ENCODE data around the gene SYK.

GRCh38 chr9:90909225-90909624 is 107.6 kb downstream of the SYK start:
- TF ChIP-seq CTCF (IDR thresholded peaks at IDR 0.05) (no peak), POLR2AphosphoS5 (IDR thresholded peaks at IDR 0.05) (no peak), POLR2A (IDR thresholded peaks at IDR 0.05) (no peak), EP300 (IDR thresholded peaks at IDR 0.05) (no peak)

Data from stomach (tissue), 4 donors.